HG03139 (cell line): ENCODE measurements around the gene LIPG.
"Not testable (repeated sequence)": the region's sequence is repeated elsewhere in the genome, so short reads cannot be mapped to it uniquely, and the experiment has no call there.

Experiments
- ATAC-seq: cut with Tn5 transposase; IDR thresholded peaks from one replicate; pipeline ENCODE4 v1.9.1; 2021; ENCODE audit not compliant: unreplicated experiment

The LIPG gene

GRCh38 chr18:49561289-49562193 is at the start of gene LIPG:
TSS of gene LIPG (plus strand) at chr18:49562057. CDS start at chr18:49562309, 252 bp downstream.
- ATAC-seq, result no peak

DNA sequence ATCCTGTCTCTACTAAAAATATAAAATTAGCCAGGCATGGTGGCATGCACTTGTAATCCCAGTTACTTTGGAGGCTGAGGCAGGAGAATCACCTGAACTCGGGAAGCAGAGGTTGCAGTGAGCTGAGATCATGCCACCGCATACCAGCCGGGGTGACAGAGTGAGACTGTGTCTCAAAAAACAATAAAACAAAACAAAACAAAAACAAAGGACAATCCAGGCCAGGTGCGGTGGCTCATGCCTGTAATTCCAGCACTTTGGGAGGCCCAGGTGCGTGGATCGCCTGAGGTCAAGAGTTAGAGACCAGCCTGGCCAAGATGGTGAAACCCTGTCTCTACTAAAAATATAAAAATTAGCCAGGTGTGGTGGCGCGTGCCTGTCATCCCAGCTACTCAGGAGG is 49.0 kb upstream of the LIPG start:
- ATAC-seq, result not testable (repeated sequence)

- ATAC-seq, result no peak
Observed at GRCh38 chr18:49514577-49514976, 47.3 kb upstream of the LIPG start.

DNA sequence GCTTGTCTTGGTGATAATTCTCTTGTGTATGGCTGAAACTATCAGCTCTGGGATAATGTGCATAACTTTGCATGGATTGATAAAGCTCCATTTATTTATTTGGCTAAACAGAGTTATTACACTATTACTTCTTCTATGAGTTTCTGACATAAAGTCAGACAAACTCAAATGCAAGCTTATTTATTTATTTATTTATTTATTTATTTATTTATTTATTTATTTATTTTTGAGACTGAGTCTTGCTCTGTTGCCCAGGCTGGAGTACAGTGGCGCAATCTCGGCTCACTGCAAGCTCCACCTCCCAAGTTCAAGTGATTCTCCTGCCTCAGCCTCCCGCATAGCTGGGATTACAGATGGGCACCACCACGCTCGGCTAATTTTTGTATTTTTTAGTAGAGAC is 46.9 kb upstream of the LIPG start:
- ATAC-seq, result not testable (repeated sequence)

GRCh38 chr18:49515516-49515915 is 46.3 kb upstream of the LIPG start:
- no peak for ATAC-seq

DNA sequence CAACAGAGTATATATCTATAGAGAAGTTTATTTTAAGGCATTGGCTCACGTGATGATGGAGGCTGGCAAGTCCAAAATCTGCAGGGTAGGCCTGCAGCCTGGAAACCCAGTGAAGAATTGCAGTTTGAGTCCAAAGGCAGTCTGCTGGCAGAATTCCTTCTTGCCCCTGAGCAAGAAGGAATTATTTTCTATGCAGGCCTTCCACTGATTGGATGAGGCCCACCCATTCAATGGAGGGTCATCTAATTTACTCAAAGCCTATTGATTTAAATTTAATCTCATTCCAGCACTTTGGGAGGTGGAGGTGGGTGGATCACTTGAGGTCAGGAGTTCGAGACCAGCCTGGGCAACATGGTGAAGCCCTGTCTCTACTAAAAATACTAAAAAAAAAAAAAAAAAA is 44.4 kb upstream of the LIPG start:
- ATAC-seq, result no peak

GRCh38 chr18:49519101-49519971 is 42.5 kb upstream of the LIPG start:
- ATAC-seq, result no peak

DNA sequence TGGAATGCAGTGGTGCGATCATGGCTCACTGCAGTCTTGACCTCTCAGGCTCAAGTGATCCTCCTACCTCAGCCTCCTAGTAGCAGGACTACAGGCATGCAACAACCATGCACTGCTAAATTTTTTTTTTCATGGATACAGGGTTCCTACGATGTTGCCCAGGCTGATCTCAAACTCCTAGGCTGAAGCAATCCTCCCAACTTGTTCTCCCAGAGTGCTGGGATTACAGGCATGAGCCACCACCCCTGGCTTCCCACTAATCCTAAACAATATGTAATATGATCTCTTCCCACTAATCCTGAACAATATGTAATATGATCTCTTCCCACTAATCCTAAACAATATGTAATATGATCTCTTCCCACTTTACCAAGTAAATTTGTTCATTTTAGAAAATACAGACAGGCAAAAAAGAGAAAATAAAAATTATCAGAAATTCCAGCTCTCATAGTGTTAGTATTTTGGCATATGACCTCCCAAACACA is 41.2 kb upstream of the LIPG start:
- ATAC-seq, result no peak

- no peak for ATAC-seq
Observed at GRCh38 chr18:49521216-49521835, 40.5 kb upstream of the LIPG start.

- not testable (repeated sequence) for ATAC-seq
Observed at GRCh38 chr18:49523580-49524093, 38.2 kb upstream of the LIPG start.

- ATAC-seq, result no peak
Observed at GRCh38 chr18:49524349-49524748, 37.5 kb upstream of the LIPG start.

DNA sequence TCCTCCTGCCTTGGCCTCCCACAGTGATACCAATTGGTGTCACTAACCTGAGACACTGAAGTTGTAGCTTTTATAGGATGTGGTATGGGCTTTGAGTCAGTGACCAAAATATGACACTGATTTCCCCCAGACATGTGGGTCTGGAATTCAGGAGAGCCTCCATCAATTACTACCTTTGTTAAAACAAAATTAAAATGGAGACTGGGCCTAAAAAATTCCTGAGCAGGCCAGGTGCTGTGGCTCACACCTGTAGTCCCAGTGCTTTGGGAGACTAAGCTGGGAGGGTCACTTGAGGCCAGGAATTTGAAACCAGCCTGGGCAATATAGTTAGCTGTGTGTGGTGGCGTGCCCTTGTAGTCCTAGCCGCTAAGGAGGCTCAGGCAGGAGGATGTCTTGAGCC is 36.9 kb upstream of the LIPG start:
- ATAC-seq, result no peak

DNA sequence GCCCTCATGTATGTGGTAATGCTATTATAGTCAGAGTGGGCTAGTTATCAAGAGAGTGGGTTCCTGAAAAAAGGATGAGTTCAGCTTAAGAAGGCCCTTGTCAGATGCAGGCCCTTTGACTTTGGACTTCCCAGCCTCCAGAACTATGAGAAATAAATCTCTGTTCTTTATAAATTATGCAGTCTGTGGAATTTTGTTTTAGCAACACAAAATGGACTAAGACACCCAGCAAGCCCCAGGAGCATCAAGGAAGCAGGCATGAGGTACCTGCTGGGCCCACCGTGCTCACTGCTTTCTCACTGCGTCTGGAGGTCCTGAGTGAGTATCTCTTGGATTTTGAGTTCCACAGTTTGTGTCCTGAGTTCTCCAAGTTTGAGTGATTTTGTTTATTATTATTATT is 35.9 kb upstream of the LIPG start:
- no peak for ATAC-seq

DNA sequence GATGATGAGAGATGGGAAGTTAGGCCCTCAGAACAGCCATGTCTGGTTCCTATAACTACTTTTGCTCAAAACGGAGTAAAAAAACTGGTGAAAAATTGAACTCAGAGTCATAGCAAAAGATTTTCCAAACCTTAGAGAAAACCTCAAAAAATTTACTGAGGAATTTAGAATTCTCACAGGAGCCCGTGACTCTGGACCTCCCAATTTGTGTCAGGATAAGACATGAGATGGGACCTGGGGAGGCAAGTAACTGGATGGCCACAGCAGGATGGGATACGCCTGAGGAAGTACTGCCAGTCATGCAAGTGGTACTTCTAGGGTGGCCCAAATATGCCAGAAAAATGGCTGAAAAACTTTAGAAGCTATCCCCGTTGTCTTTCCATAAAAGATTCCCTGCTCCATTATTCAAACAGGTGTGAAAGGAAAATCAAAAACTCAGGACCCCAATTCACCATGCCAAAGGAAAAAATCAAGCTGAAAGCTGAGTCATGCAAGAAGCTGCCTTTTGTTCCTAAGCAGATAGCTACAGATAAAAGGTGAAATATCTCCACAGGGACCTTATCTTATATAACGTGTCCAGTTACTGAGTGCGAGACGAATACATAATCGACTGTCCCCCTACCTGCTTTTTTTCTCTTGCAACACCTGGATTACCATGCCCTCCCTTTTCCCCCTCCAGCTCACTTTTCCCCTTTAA is 34.1 kb upstream of the LIPG start:
- ATAC-seq, result no peak

DNA sequence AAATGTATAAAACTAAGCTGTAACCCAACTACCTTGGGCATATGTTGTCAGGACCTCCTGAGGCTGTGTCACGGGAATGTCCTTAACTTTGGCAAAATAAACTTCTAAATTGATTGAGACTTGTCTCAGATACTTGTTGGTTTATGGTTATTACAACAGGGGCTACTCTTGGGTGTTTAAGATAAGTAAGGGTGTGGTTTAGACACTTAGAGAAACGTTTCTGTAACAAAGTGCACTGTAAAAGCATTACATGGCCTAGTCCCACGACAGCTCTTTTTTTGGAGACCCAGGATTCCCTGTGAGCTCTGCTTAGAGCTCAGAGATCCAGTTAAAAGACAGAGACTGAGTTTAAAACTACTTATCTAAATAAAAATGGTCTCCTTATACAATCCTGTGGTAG is 32.3 kb upstream of the LIPG start:
- no peak for ATAC-seq

- ATAC-seq, result no peak
Observed at GRCh38 chr18:49531678-49532153, 30.1 kb upstream of the LIPG start.

DNA sequence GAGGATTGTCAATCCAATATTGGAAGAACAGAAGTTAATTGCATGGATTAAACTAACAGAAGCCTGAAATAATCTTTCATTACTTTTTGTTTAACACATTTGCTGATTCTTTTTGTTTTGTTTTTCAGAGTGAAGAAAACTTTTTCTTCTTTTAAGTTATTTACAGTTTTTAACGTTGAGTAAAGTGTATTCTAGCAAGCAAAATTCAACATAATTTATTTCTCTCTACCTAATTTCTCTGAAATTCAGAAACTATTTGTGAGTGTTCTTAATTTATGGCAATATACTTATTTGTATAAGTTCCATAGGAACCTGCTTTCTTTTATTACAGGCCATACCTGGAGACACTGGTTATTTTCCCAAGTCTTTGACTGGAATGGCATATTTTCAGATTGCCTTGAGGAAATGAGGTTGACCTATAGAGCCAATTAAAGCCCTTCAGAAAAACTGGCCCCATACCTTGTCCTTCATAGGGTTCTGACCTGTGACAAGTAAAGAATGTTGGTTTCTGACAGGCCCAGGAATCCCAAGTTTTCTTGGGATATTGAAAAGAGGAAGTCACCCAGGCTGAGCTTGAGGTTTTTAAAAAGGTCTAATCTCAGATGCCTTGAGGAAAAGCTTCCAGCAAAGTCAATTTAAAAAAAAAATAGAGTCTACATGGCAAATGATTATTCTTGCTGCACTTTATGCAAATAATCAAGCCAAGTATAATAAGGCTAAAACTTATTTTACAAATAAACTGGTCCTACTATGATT is 26.8 kb upstream of the LIPG start:
- no peak for ATAC-seq

DNA sequence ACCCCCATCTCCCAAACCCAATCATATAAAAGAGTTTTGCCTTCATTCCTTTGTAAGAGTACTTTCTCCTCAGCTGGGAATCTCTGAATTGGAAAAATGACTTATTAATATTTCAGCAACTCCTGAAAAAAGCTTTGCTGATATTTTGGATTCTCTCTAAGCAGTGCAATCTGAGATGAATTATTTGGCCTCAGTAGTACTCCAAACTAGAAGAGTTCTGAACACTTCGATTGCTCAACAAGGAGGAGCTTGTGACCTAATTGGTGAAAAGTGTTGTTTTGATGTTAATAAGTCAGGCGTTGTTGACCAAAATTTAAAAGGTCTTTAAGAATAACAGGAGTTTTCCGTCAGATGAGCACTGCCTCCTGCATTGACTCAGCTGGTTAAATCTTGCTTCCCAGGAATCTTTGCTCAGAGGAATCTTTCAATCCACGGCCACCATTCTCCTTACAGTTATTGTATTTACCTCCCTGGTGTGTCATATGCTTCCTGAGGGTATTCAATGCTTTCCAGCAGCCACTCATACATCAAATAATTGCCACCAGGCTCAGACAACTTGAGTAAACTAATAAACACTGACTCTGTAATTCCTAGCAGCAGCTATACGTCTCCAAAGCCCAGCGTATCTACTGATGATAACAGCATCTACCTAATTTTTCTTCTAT is 24.5 kb upstream of the LIPG start:
- ATAC-seq, result no peak

- no peak for ATAC-seq
Observed at GRCh38 chr18:49544362-49544761, 17.5 kb upstream of the LIPG start.
